KMS-11 (cell line): ENCODE data around the gene TIGD3.

Experiments used
- H2AFZ ChIP-seq: fragments of 200-600 bp; sonication (generic); 2 replicates; pipeline ENCODE4 v1.6.1; 2016; ENCODE audit warnings: antibody characterized with exemption, mixed run types, low read depth
- H3K27ac ChIP-seq: fragments of 200-600 bp; sonication (generic); 2 replicates; pipeline ENCODE4 v1.6.1; 2016; ENCODE audit warnings: mild to moderate bottlenecking, mixed run types
- H3K27me3 ChIP-seq: fragments of 200-600 bp; sonication (generic); 2 replicates; pipeline ENCODE4 v1.6.1; 2017; ENCODE audit warnings: mild to moderate bottlenecking, low read depth, mixed run types, moderate library complexity; ENCODE audit not compliant: insufficient read depth
- H3K36me3 ChIP-seq: fragments of 200-600 bp; sonication (generic); 2 replicates; pipeline ENCODE4 v1.6.1; 2017; ENCODE audit warnings: mild to moderate bottlenecking, mixed run types; ENCODE audit not compliant: insufficient read depth
- H3K4me1 ChIP-seq: fragments of 200-600 bp; sonication (generic); 2 replicates; pipeline ENCODE4 v1.6.1; 2016; ENCODE audit warnings: mild to moderate bottlenecking, low read depth, mixed run types; ENCODE audit not compliant: poor library complexity, severe bottlenecking
- H3K4me2 ChIP-seq: fragments of 200-600 bp; sonication (generic); 2 replicates; pipeline ENCODE4 v1.7.0; 2016; ENCODE audit warnings: mild to moderate bottlenecking, mixed run types
- H3K4me3 ChIP-seq: fragments of 200-600 bp; sonication (generic); IDR thresholded peaks from 2 replicates; pipeline ENCODE4 v1.6.1; 2017; ENCODE audit warnings: low read depth, low read length, mixed read lengths; ENCODE audit not compliant: insufficient read depth
- H3K79me2 ChIP-seq: fragments of 200-600 bp; sonication (generic); 2 replicates; pipeline ENCODE4 v1.6.1; 2016; ENCODE audit warnings: low read depth, mixed run types; ENCODE audit not compliant: insufficient read depth
- H3K9ac ChIP-seq: fragments of 200-600 bp; sonication (generic); 2 replicates; pipeline ENCODE4 v1.6.1; 2016; ENCODE audit warnings: mild to moderate bottlenecking, mixed run types
- H4K20me1 ChIP-seq: fragments of 200-600 bp; sonication (generic); 2 replicates; pipeline ENCODE4 v1.6.1; 2016; ENCODE audit warnings: mild to moderate bottlenecking, mixed run types; ENCODE audit not compliant: insufficient read depth
- TF ChIP-seq, protein P1 (sequence below): fragments of 200-600 bp; sonication (generic); conservative IDR thresholded peaks from 2 replicates; pipeline ENCODE4 v1.6.1; 2017; ENCODE audit warnings: low read depth, mild to moderate bottlenecking, antibody characterized with exemption, low read length, moderate library complexity, mixed read lengths

TIGD3 gene, protein sequence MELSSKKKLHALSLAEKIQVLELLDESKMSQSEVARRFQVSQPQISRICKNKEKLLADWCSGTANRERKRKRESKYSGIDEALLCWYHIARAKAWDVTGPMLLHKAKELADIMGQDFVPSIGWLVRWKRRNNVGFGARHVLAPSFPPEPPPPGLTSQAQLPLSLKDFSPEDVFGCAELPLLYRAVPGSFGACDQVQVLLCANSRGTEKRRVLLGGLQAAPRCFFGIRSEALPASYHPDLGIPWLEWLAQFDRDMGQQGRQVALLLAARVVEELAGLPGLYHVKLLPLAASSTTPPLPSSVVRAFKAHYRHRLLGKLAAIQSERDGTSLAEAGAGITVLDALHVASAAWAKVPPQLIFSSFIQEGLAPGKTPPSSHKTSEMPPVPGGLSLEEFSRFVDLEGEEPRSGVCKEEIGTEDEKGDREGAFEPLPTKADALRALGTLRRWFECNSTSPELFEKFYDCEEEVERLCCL

DNA sequence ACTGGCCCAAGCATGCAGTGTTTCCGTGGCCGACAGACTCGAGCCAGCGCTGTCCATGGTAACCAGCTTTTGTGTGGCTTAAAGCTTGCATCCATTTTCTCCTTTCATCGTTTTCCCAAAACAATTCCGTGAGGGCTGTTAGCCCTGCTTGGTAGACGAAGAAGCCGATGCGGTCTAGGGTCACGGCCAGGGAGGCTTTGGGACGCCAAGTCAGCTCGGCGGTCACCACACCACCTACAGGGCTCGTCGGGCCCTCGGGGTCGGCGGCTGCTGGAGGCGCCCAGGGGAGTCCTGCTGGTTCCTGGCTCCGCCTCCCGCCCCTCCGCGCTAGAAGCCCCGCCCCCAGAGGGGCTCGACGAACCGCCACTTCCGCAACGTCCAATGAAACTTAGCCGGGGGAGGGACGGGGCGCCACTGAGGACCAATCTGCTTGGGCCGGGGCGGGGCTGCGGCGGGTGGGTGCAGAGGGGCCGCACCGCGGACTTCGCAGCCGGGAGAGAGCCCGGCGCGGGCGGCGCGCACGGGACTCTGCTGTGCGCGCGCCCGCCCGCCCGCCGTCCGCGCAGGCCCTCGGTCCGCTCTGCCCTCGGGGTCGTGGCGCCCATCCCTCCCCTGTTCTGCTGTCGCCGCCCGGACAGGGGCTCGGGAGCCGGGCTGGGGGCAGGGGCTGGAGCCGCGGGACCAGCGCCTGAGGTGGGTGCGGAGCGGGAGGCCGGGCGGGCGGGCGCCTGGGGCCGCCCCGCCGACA lies at the start of gene TIGD3:
TSS of gene TIGD3 (plus strand) at position 487 of the 748 bp plus-strand sequence. CDS start 1,058 bp downstream, outside the sequence.
- Histone ChIP-seq H3K27ac (no peak within 1 kb of the TSS), H3K4me3 (no peak within 1 kb of the TSS), H2AFZ (peak within 1 kb of the TSS; percentile 78), H3K4me2 (peak within 1 kb of the TSS; percentile 68), H3K36me3 (no peaks in the 10 kb centered on the region), H4K20me1 (no peaks in the 10 kb centered on the region), H3K27me3 (no peaks in the 10 kb centered on the region), H3K4me1 (peaks cover 9% of the 10 kb centered on the region), H3K79me2 (no peaks in the 10 kb centered on the region), H3K9ac (peak within 1 kb of the TSS; percentile 42; the same call in 1 of the 2 replicates)
- TF ChIP-seq, protein P1, sequence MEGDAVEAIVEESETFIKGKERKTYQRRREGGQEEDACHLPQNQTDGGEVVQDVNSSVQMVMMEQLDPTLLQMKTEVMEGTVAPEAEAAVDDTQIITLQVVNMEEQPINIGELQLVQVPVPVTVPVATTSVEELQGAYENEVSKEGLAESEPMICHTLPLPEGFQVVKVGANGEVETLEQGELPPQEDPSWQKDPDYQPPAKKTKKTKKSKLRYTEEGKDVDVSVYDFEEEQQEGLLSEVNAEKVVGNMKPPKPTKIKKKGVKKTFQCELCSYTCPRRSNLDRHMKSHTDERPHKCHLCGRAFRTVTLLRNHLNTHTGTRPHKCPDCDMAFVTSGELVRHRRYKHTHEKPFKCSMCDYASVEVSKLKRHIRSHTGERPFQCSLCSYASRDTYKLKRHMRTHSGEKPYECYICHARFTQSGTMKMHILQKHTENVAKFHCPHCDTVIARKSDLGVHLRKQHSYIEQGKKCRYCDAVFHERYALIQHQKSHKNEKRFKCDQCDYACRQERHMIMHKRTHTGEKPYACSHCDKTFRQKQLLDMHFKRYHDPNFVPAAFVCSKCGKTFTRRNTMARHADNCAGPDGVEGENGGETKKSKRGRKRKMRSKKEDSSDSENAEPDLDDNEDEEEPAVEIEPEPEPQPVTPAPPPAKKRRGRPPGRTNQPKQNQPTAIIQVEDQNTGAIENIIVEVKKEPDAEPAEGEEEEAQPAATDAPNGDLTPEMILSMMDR = no peak

DNA sequence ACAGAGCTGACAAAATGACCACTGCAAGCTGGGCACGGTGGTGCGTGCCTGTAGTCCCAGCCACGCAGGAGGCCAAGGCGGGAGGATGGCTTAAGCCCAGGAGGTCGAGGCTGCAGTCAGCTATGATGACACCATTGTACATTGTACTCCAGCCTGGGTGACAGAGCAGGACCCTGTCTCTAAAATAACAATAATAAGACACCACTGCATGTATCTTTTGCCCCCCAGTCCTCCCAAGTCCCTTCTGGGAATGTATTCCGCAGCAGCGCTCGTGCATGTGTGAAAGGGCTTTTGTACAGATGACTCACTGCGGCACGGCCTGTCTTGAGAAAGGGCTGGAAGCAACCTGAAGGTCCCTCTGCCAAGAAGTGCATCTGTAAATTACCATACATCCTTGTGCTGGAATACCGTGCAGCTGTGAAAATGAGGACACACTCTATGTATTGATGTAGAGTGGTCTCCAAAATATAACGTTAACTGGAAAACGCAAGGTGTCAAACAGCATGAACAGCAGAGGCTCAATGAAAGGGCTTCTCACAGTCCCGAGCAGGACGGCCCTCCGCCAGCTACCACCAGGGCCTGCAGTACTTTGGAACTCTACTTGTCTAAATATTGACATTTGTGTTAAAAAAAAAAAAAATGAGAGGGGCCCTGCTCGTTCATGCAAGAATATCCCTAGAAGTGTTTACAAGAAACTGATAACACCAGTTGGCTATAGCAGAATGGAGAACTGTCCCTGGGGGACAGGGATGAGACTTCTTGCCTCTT lies 48.9 kb upstream of the TIGD3 start:
- Histone ChIP-seq H3K79me2 (no peaks in the 10 kb centered on the region), H3K36me3 (no peaks in the 10 kb centered on the region), H3K27ac (no peak overlapping the region), H3K4me1 (peaks cover 10% of the 10 kb centered on the region), H2AFZ (no peak overlapping the region), H3K9ac (no peak overlapping the region), H3K4me2 (no peak overlapping the region), H3K4me3 (no peak overlapping the region), H3K27me3 (no peaks in the 10 kb centered on the region), H4K20me1 (no peaks in the 10 kb centered on the region)
- TF ChIP-seq, protein P1 = no peak

- Histone ChIP-seq H3K4me2 (no peak overlapping the region), H3K4me1 (peaks cover 10% of the 10 kb centered on the region), H2AFZ (no peak overlapping the region), H3K27ac (no peak overlapping the region), H3K9ac (no peak overlapping the region), H3K36me3 (no peaks in the 10 kb centered on the region), H3K79me2 (no peaks in the 10 kb centered on the region), H3K27me3 (no peaks in the 10 kb centered on the region; the same call in 1 of the 2 replicates), H3K4me3 (no peak overlapping the region), H4K20me1 (no peaks in the 10 kb centered on the region)
- TF ChIP-seq, protein P1 = no peak
These were observed 47.0 kb upstream of the TIGD3 start for GRCh38 chr11:65307298-65308229.
